Stimulated activated CD8-positive, alpha-beta memory T cell treated with anti-CD3 and anti-CD28 coated beads, Interleukin-4, amount 100 ng/mL, for 4 hours (primary cell): ENCODE data around the gene STK24.
"Not testable (repeated sequence)": the region's sequence is repeated elsewhere in the genome, so short reads cannot be mapped to it uniquely, and the experiment has no call there.

Source experiments
- DNase-seq, 2 donors: peaks; one replicate each; pipeline ENCODE4 v3.0.0-alpha.2; 2020; ENCODE audit warnings: low read depth in 2 of 2, low spot score in 1 of 2

STK24 gene

GRCh38 chr13:98416408-98416807 is 160.5 kb downstream of the STK24 start:
- DNase-seq = no peak

- DNase-seq = no peak
Measured at GRCh38 chr13:98415326-98416070, 161.4 kb downstream of the STK24 start.

- no peak for DNase-seq
Measured at GRCh38 chr13:98413796-98414195, 163.1 kb downstream of the STK24 start.

- DNase-seq = not testable (repeated sequence)
Measured at GRCh38 chr13:98413278-98413677, 163.6 kb downstream of the STK24 start.

GRCh38 chr13:98411617-98412265 is 165.2 kb downstream of the STK24 start:
- no peak for DNase-seq

- DNase-seq = no peak
Measured at GRCh38 chr13:98411013-98411412, 165.9 kb downstream of the STK24 start.

GRCh38 chr13:98410612-98411011 is 166.3 kb downstream of the STK24 start:
- no peak for DNase-seq

GRCh38 chr13:98409281-98409680 is 167.6 kb downstream of the STK24 start:
- no peak for DNase-seq

- DNase-seq = no peak
Measured at GRCh38 chr13:98407575-98407974, 169.3 kb downstream of the STK24 start.

GRCh38 chr13:98406971-98407370 is 169.9 kb downstream of the STK24 start:
- no peak for DNase-seq

GRCh38 chr13:98406427-98406826 is 170.5 kb downstream of the STK24 start:
- DNase-seq = no peak

GRCh38 chr13:98405690-98406344 is 171.1 kb downstream of the STK24 start:
- DNase-seq = no peak

GRCh38 chr13:98405107-98405571 is 171.8 kb downstream of the STK24 start:
- DNase-seq = no peak

GRCh38 chr13:98403076-98403475 is 173.8 kb downstream of the STK24 start:
- no peak for DNase-seq

GRCh38 chr13:98401934-98402333 is 175.0 kb downstream of the STK24 start:
- no peak for DNase-seq

GRCh38 chr13:98399756-98400155 is 177.2 kb downstream of the STK24 start:
- no peak for DNase-seq

- DNase-seq = no peak
Measured at GRCh38 chr13:98398581-98398980, 178.3 kb downstream of the STK24 start.

GRCh38 chr13:98397861-98398260 is 179.0 kb downstream of the STK24 start:
- DNase-seq = no peak

GRCh38 chr13:98397221-98397620 is 179.7 kb downstream of the STK24 start:
- no peak for DNase-seq

- DNase-seq = no peak
Measured at GRCh38 chr13:98396071-98396710, 180.7 kb downstream of the STK24 start.
